Spleen (tissue), 7 donors: ENCODE results near the gene COX4I2.

Experiments
- CTCF ChIP-seq, 11 experiments: fragments of 200-600 bp in 7 of 11; fragments of 450-650 bp in 4 of 11; sonication (generic) in 4 of 11; IDR thresholded peaks in 8 of 11; conservative IDR thresholded peaks in 3 of 11; 1 replicate in 7 of 11; 2 replicates in 4 of 11; pipeline versions ENCODE4 v1.4.0 to v1.8.0; 2016 to 2021; ENCODE audit warnings: antibody characterized with exemption in 11 of 11, inconsistent platforms in 4 of 11, mild to moderate bottlenecking in 1 of 11
- POLR2A ChIP-seq, 3 donors: fragments of 450-650 bp; IDR thresholded peaks; one replicate each; pipeline ENCODE4 v1.5.1; 2017; ENCODE audit warnings: antibody characterized with exemption in 3 of 3, mild to moderate bottlenecking in 1 of 3
- POLR2AphosphoS5 ChIP-seq, 3 donors: sonication (generic); formaldehyde crosslinking; IDR thresholded peaks; one replicate each; pipeline ENCODE4 v1.5.1; 2017; ENCODE audit warnings: antibody characterized with exemption in 3 of 3
- donor health status: DM: no; HTN: no; CAD: no; lungs with moderate emphysema.
- donor health status: DM: no; HTN: no; CAD: no.
- donor health status: DM: no; HTN: no; CAD: no.

GRCh38 chr20:31680286-31681127, 42.8 kb downstream of the COX4I2 start:
- no peak for TF ChIP-seq CTCF (IDR thresholded peaks at IDR 0.05 in 8 of 11, conservative IDR thresholded peaks at IDR 0.05 in 3 of 11)
- no peak for TF ChIP-seq POLR2A (IDR thresholded peaks at IDR 0.05)
- no peak for TF ChIP-seq POLR2AphosphoS5 (IDR thresholded peaks at IDR 0.05)
